Ascending aorta (tissue), 2 donors: Measurements from ENCODE around the gene NEK3. TPM values are rescaled to one million over a fixed set of nuclear protein-coding genes. Genes with fewer than 3 reads are reported as not detected.
"Not testable (repeated sequence)": the region's sequence is repeated elsewhere in the genome, so short reads cannot be mapped to it uniquely, and the experiment has no call there.

Source experiments
- DNase-seq, 2 donors: peaks; one replicate each; pipeline ENCODE4 v3.0.0-alpha.2; 2019; ENCODE audit warnings: low spot score in 2 of 2
- H3K27ac ChIP-seq, 2 donors: fragments of 200-600 bp; sonication (generic); one replicate each; pipeline ENCODE4 v1.5.1; 2016 to 2017; ENCODE audit warnings: mild to moderate bottlenecking in 1 of 2
- H3K27me3 ChIP-seq: fragments of 200-600 bp; sonication (generic); one replicate; pipeline ENCODE4 v1.5.1; 2017
- H3K36me3 ChIP-seq, 2 donors: fragments of 200-600 bp; sonication (generic); one replicate each; pipeline ENCODE4 v1.5.1; 2016
- H3K4me1 ChIP-seq, 2 donors: fragments of 200-600 bp; sonication (generic); one replicate each; pipeline ENCODE4 v1.5.1; 2016 to 2017; ENCODE audit warnings: mild to moderate bottlenecking in 1 of 2
- H3K4me3 ChIP-seq, 2 donors: fragments of 200-600 bp; sonication (generic); one replicate each; pipeline ENCODE4 v1.5.1; 2016 to 2017; ENCODE audit warnings: mild to moderate bottlenecking in 1 of 2
- H3K9me3 ChIP-seq, 2 donors: fragments of 200-600 bp; sonication (generic); one replicate each; pipeline ENCODE4 v1.5.1; 2016
- CTCF ChIP-seq, 3 experiments: fragments of 200-600 bp in 2 of 3; fragments of 450-650 bp in 1 of 3; sonication (generic) in 2 of 3; IDR thresholded peaks; one replicate each; pipeline ENCODE4 v1.5.1; 2016 to 2019; ENCODE audit warnings: antibody characterized with exemption in 3 of 3, mild to moderate bottlenecking in 1 of 3, moderate library complexity in 1 of 3
- intact Hi-C: fragments of 100-400 bp; cut with DNase I; formaldehyde crosslinking; loops from one replicate; pipeline ENCODE4 v1.15.1; 2023
- total RNA-seq: library from RNA; depleted of rRNA; stranded (reverse); fragments of >200 nt; gene quantifications from one replicate; pipeline ENCODE4 v1.1.0, GENCODE V29; 2016

NEK3 gene
- total RNA-seq, 1 donor from 2014 or later: 4.7 TPM

- no peaks in the 10 kb centered on the region for H3K4me1 ChIP-seq
- intact Hi-C loops: no loop called here
Measured at GRCh38 chr13:52179925-52180324, 20.5 kb upstream of the NEK3 start.

DNA sequence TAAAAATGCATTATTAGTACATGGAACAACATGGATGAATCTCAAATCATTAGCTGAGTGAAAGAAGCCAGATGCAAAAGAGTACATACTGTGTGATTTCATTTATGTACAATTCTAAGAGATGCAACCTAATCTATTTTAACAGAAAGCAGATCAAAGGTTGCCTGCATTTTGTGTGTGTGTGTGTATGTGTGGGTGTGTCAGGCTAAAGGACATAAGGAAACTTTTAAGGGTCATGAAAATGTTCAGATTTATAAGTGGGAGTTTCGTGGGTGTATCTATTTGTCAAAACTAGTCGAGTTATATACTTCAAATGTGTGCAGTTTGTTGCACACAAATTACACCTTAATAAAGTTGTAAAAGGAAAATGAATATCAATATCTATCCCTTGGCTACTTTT lies 17.9 kb upstream of the NEK3 start:
- peaks cover 11 to 25% of the 10 kb centered on the region in 2 donors for H3K36me3 ChIP-seq
- intact Hi-C loops: no loop called here
- no peak for DNase-seq
- no peak for TF ChIP-seq CTCF (IDR thresholded peaks at IDR 0.05)
- H3K27me3 ChIP-seq: no peaks in the 10 kb centered on the region
- no peaks in the 10 kb centered on the region for H3K4me1 ChIP-seq
- H3K9me3 ChIP-seq: no peaks in the 10 kb centered on the region
- no peak overlapping the region for H3K27ac ChIP-seq
- no peak overlapping the region for H3K4me3 ChIP-seq

More at GRCh38 chr13:52179925-52180324, 20.5 kb upstream of the NEK3 start:
- Histone ChIP-seq H3K36me3 (peaks cover 17 to 35% of the 10 kb centered on the region in 2 donors), H3K27ac (no peak overlapping the region), H3K27me3 (no peaks in the 10 kb centered on the region), H3K9me3 (no peaks in the 10 kb centered on the region), H3K4me3 (no peak overlapping the region)
- no peak for DNase-seq
- TF ChIP-seq CTCF (IDR thresholded peaks at IDR 0.05): no peak

DNA sequence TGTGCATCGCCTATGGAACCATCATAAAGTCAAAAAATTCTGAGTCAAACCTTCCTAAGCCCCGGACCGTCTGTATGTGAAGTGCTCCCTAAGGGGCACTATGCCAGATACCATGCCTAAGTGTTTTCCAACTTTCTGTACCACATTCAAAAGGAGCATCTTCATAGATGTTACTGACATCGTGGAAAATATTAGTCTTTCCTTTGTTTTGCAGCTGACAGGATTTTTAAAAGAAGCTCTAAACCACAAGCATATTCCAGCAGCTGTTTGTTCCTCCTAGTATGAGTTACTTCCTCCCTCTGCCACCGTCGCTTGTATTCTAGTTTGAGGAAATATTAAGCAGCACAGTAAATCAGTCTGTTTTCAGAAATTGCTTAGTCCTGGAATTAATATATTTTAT lies 14.6 kb upstream of the NEK3 start:
- intact Hi-C loops, H3K4me3 ChIP-seq, H3K9me3 ChIP-seq, H3K4me1 ChIP-seq, H3K27me3 ChIP-seq, H3K27ac ChIP-seq, DNase-seq: not testable (repeated sequence)
- peaks cover 21 to 38% of the 10 kb centered on the region in 2 donors for H3K36me3 ChIP-seq

- Histone ChIP-seq H3K9me3 (no peaks in the 10 kb centered on the region), H3K4me1 (no peaks in the 10 kb centered on the region), H3K4me3 (no peak overlapping the region), H3K27me3 (no peaks in the 10 kb centered on the region), H3K36me3 (peaks cover 27 to 44% of the 10 kb centered on the region in 2 donors), H3K27ac (no peak overlapping the region)
- no peak for DNase-seq
- intact Hi-C loops: no loop called here
- no peak for TF ChIP-seq CTCF (IDR thresholded peaks at IDR 0.05)
Measured at GRCh38 chr13:52173373-52173772, 14.0 kb upstream of the NEK3 start.

DNA sequence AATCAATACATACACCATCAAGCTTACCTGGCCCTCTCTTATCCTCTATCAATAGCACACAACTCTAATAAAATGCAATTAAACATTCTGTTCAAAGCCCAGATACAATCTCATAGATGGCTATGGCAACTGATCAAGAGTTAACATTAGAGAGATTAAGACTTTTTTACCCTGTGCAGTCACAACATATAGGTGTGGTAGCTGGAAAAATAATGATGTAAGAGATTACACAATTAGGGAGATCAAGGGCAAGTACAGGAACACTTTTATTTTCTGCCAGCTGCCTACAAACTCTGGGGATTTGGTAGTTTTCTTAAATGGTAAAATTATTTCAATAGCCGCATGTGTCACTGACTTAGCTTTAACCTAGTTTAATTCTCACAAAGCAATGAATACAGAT lies 12.3 kb upstream of the NEK3 start:
- intact Hi-C loops, H3K27me3 ChIP-seq, H3K9me3 ChIP-seq, H3K4me1 ChIP-seq, H3K4me3 ChIP-seq, DNase-seq, H3K27ac ChIP-seq: not testable (repeated sequence)
- peaks cover 31 to 53% of the 10 kb centered on the region in 2 donors for H3K36me3 ChIP-seq

GRCh38 chr13:52170828-52171391 lies 11.5 kb upstream of the NEK3 start:
- H3K4me3 ChIP-seq, DNase-seq, intact Hi-C loops, H3K27ac ChIP-seq, H3K27me3 ChIP-seq, H3K9me3 ChIP-seq, H3K4me1 ChIP-seq: not testable (repeated sequence)
- peaks cover 37 to 56% of the 10 kb centered on the region in 2 donors for H3K36me3 ChIP-seq

GRCh38 chr13:52169839-52170238 lies 10.4 kb upstream of the NEK3 start:
- peaks cover 38 to 49% of the 10 kb centered on the region in 2 donors for H3K36me3 ChIP-seq
- H3K27me3 ChIP-seq: no peaks in the 10 kb centered on the region
- H3K27ac ChIP-seq: no peak overlapping the region
- intact Hi-C loops: no loop called here
- H3K4me1 ChIP-seq: no peaks in the 10 kb centered on the region
- H3K4me3 ChIP-seq: no peak overlapping the region
- H3K9me3 ChIP-seq: no peaks in the 10 kb centered on the region
- TF ChIP-seq CTCF (IDR thresholded peaks at IDR 0.05): no peak
- no peak for DNase-seq
